NCI-H82 treated with DMSO at 0.1 percent for 48 hours (cell line): Measurements from ENCODE around the gene SLC23A2.

ENCODE experiments used
- DNase-seq: peaks from one replicate; lab custom pipeline; 2025; ENCODE audit not compliant: unreplicated experiment; lab: John Stamatoyannopoulos, UW

Gene SLC23A2

GRCh38 chr20:4820806-4821518 lies 180.3 kb downstream of the SLC23A2 start:
- no peak for DNase-seq

- DNase-seq: no peak
These were observed 181.4 kb downstream of the SLC23A2 start for GRCh38 chr20:4819901-4820300.

GRCh38 chr20:4817230-4817671 lies 184.1 kb downstream of the SLC23A2 start:
- DNase-seq: no peak

GRCh38 chr20:4815628-4816027 lies 185.7 kb downstream of the SLC23A2 start:
- DNase-seq: no peak

- no peak for DNase-seq
These were observed 186.5 kb downstream of the SLC23A2 start for GRCh38 chr20:4814696-4815252.

GRCh38 chr20:4813863-4814695 lies 187.2 kb downstream of the SLC23A2 start:
- no peak for DNase-seq

- DNase-seq: no peak
These were observed 188.0 kb downstream of the SLC23A2 start for GRCh38 chr20:4813076-4813862.

- no peak for DNase-seq
These were observed 188.7 kb downstream of the SLC23A2 start for GRCh38 chr20:4812641-4813075.

GRCh38 chr20:4812216-4812615 lies 189.1 kb downstream of the SLC23A2 start:
- no peak for DNase-seq

GRCh38 chr20:4811661-4812181 lies 189.6 kb downstream of the SLC23A2 start:
- no peak for DNase-seq

- DNase-seq: no peak
These were observed 190.1 kb downstream of the SLC23A2 start for GRCh38 chr20:4811257-4811656.

GRCh38 chr20:4810426-4811019 lies 190.8 kb downstream of the SLC23A2 start:
- DNase-seq: no peak

- no peak for DNase-seq
These were observed 191.6 kb downstream of the SLC23A2 start for GRCh38 chr20:4809707-4810106.

GRCh38 chr20:4808872-4809271 lies 192.4 kb downstream of the SLC23A2 start:
- no peak for DNase-seq

GRCh38 chr20:4805663-4806449 lies 195.5 kb downstream of the SLC23A2 start:
- DNase-seq: no peak

- DNase-seq: no peak
These were observed 198.8 kb downstream of the SLC23A2 start for GRCh38 chr20:4802527-4802926.
